ENCODE results near the gene NAT16. TPM values are rescaled to one million over a fixed set of nuclear protein-coding genes. Genes with fewer than 3 reads are reported as not detected.

Gene NAT16
- total and polyA plus RNA-seq, 2 of the 13 experiments (the other 11 are each of a cell fraction or from before 2014, with no cell fraction given) = 0.04 TPM; not detected in 1

DNA sequence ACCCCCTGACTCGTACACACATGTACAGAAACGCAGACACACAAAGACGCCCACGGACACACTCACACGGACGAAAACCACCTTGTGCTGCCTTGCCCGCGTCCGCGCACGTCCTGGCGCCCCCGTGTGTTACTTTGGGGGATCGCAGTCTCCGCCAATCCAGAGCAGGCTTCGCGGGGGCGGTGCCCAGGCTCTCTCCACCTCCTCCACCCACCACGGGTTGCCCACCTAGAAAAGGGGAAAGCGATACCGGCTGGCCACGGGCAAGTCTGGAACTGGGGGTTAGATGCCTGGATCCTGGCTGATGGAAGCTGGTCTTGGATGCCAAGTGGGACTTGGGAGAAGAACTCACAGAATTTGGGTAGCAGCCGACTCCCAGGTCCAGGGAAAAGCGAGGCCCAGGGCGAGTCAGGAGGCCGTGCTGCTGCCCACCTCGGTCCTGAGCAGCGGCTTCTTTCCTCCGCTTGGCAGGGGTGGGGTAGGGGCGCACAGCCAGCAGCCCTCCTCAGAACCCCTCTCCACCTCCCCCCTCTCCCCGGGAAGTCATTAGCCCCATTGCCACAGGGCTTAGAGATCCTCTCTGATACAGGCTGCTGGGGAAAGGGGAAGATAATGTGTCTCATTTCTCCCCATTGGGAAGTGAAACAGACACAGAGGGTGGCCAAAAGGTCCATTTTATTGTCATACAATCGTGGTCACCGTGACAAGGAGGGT, 10.1 kb downstream of the NAT16 start:
- peak; percentile 31 for DNase-seq (ENCODE audit: low spot score)
- H3K4me1 ChIP-seq (ENCODE audit: insufficient read depth, low read length) = peaks cover 52% of the 10 kb centered on the region
- H3K79me2 ChIP-seq (ENCODE audit: insufficient read depth, low read length) = no peaks in the 10 kb centered on the region
- H3K27ac ChIP-seq (ENCODE audit: extremely low read length, insufficient read depth, low read length) = no peak overlapping the region
- WGBS (ENCODE audit: low lambda C conversion rate) = 6% methylated on average over 16 of the region's 33 CpGs
- FAIRE-seq = no peak
- peak; percentile 59 for ATAC-seq
- H2AFZ ChIP-seq (ENCODE audit: low read length) = no peak overlapping the region
- ChIA-PET POLR2A (no interaction called here), CTCF (ENCODE audit: low intra/inter-chr PET ratio, low total read pairs) (interaction anchor here (0.7 to 2.7 kb wide), 3 partner anchors 22 to 76 kb away, joined by 5 to 14 read pairs (median 7); no protein-coding TSS in a partner anchor)
- no TSS peak for BruUV-seq (replicated peaks)
- no peaks in the 10 kb centered on the region for H3K9me3 ChIP-seq (ENCODE audit: low read length)
- H3K4me3 ChIP-seq (replicated peaks in 1 of 3; ENCODE audit: insufficient read depth in 1 of 3, low read depth in 2 of 3, low read length in 3 of 3) = no peak overlapping the region
- in situ Hi-C loops (cut with HindIII; ENCODE audit: extremely low pct_ligation_motif_present, low pct_unique_long_range_greater_than_20kb) = no loop called here
- peaks cover 3% of the 10 kb centered on the region; the same call in 1 of the 2 replicates for H4K20me1 ChIP-seq (ENCODE audit: insufficient read depth, low read length)
- peaks cover 15 to 78% of the 10 kb centered on the region in 2 experiments for H3K27me3 ChIP-seq (ENCODE audit: control insufficient read depth in 1 of 2, insufficient read depth in 2 of 2, low read length in 2 of 2)
- intact Hi-C loops (cut with micrococcal nuclease; ENCODE audit: unreplicated experiment) = loop anchor here (2.0 kb wide), 1 partner anchor 25 kb away; no protein-coding TSS in a partner anchor
- H3K36me3 ChIP-seq (replicated peaks in 1 of 2; ENCODE audit: control insufficient read depth in 1 of 2, insufficient read depth in 2 of 2, low read length in 2 of 2) = no peaks in the 10 kb centered on the region
- peak overlapping the region; percentile 36 for H3K4me2 ChIP-seq (ENCODE audit: low read depth, low read length)
- H3K9ac ChIP-seq (ENCODE audit: insufficient read depth, low read depth, low read length) = no peak overlapping the region
- no peak for TF ChIP-seq BORCS8-MEF2B (CRISPR knock-in tag; IDR thresholded peaks at IDR 0.05)
- no peak for TF ChIP-seq SIX1 (CRISPR knock-in tag; IDR thresholded peaks at IDR 0.05; ENCODE audit: borderline replicate concordance)
- no peak for TF ChIP-seq ZNF484 (CRISPR knock-in tag; IDR thresholded peaks at IDR 0.05; ENCODE audit: borderline replicate concordance, low read depth)
- TF ChIP-seq, protein P1, sequence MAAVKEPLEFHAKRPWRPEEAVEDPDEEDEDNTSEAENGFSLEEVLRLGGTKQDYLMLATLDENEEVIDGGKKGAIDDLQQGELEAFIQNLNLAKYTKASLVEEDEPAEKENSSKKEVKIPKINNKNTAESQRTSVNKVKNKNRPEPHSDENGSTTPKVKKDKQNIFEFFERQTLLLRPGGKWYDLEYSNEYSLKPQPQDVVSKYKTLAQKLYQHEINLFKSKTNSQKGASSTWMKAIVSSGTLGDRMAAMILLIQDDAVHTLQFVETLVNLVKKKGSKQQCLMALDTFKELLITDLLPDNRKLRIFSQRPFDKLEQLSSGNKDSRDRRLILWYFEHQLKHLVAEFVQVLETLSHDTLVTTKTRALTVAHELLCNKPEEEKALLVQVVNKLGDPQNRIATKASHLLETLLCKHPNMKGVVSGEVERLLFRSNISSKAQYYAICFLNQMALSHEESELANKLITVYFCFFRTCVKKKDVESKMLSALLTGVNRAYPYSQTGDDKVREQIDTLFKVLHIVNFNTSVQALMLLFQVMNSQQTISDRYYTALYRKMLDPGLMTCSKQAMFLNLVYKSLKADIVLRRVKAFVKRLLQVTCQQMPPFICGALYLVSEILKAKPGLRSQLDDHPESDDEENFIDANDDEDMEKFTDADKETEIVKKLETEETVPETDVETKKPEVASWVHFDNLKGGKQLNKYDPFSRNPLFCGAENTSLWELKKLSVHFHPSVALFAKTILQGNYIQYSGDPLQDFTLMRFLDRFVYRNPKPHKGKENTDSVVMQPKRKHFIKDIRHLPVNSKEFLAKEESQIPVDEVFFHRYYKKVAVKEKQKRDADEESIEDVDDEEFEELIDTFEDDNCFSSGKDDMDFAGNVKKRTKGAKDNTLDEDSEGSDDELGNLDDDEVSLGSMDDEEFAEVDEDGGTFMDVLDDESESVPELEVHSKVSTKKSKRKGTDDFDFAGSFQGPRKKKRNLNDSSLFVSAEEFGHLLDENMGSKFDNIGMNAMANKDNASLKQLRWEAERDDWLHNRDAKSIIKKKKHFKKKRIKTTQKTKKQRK (IDR thresholded peaks at IDR 0.05; ENCODE audit: low read length) = no peak
- TF ChIP-seq, protein P2, sequence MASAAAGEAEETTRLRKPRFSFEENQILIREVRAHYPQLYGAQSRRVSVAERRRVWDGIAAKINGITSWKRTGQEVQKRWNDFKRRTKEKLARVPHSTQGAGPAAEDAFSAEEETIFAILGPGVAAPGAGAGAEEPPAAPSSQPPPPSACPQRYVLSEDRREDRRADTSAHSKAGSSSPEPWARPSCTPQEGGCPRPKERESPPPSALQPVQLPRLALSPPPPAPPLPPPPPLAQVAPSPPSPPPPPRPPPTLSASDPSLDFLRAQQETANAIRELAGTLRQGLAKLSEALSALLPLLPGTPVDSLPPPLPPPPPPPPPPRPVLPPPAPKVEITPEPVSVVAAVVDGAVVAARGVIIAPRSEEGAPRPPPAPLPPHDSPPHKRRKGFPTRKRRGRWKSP (CRISPR knock-in tag; IDR thresholded peaks at IDR 0.05) = 0 out of 2 replicates have a peak, but pooled peaks have one; percentile 18
- peak; percentile 89 for TF ChIP-seq XRCC5 (optimal IDR thresholded peaks at IDR 0.05; ENCODE audit: low read length)
- TF ChIP-seq KLF13 (CRISPR knock-in tag; IDR thresholded peaks at IDR 0.05) = no peak
- TF ChIP-seq REST (IDR thresholded peaks at IDR 0.05; ENCODE audit: borderline replicate concordance in 1 of 2, low read depth in 1 of 2, low read length in 2 of 2) = 0 out of 4 replicates have a peak, but pooled peaks of 1 of the 2 experiments have one; percentile 24
- no peak for TF ChIP-seq HDAC6 (IDR thresholded peaks at IDR 0.05; ENCODE audit: low read depth, low read length)
- no peak for TF ChIP-seq MLXIP (CRISPR knock-in tag; IDR thresholded peaks at IDR 0.05; ENCODE audit: borderline replicate concordance)
